Breast epithelium (tissue), 4 donors: ENCODE measurements around the gene MACO1. TPM values are rescaled to one million over a fixed set of nuclear protein-coding genes. Genes with fewer than 3 reads are reported as not detected.

ENCODE experiments used
- DNase-seq, 2 donors: peaks; one replicate each; pipeline ENCODE4 v3.0.0-alpha.2; 2019; ENCODE audit warnings: low spot score in 2 of 2
- H3K27ac ChIP-seq, 2 donors: fragments of 200-600 bp; sonication (generic) in 1 of 2; one replicate each; pipeline ENCODE4 v1.5.1; 2016 to 2019; ENCODE audit warnings: mild to moderate bottlenecking in 1 of 2
- H3K27me3 ChIP-seq, 2 donors: fragments of 200-600 bp; sonication (generic) in 1 of 2; one replicate each; pipeline versions ENCODE4 v1.5.1 to v1.6.0; 2017 to 2019; ENCODE audit warnings: control low read depth in 1 of 2, mild to moderate bottlenecking in 1 of 2
- H3K36me3 ChIP-seq: fragments of 200-600 bp; one replicate; pipeline ENCODE4 v1.5.1; 2019
- H3K4me1 ChIP-seq, 2 donors: fragments of 200-600 bp; sonication (generic); one replicate each; pipeline ENCODE4 v1.5.1; 2016 to 2019; ENCODE audit warnings: control low read depth in 1 of 2
- H3K4me3 ChIP-seq, 3 donors: fragments of 200-600 bp; sonication (generic); 1 replicate in 2 of 3; 2 replicates in 1 of 3; pipeline ENCODE4 v1.5.1; 2016 to 2019; ENCODE audit warnings: mild to moderate bottlenecking in 3 of 3, moderate library complexity in 2 of 3
- H3K9me3 ChIP-seq, 2 donors: fragments of 200-600 bp; sonication (generic) in 1 of 2; one replicate each; pipeline ENCODE4 v1.5.1; 2016 to 2019; ENCODE audit warnings: control low read depth in 1 of 2
- POLR2A ChIP-seq: fragments of 450-650 bp; IDR thresholded peaks from one replicate; pipeline ENCODE4 v1.6.1; 2016; ENCODE audit warnings: antibody characterized with exemption, mild to moderate bottlenecking, moderate library complexity
- POLR2AphosphoS5 ChIP-seq, 3 donors: sonication (generic); formaldehyde crosslinking; IDR thresholded peaks; one replicate each; pipeline ENCODE4 v1.6.1; 2017; ENCODE audit warnings: antibody characterized with exemption in 3 of 3
- intact Hi-C: fragments of 100-400 bp; cut with DNase I; formaldehyde crosslinking; loops from one replicate; pipeline ENCODE4 v1.15.1; 2023; ENCODE audit warnings: low total_unique reads
- total RNA-seq, 3 donors: library from RNA; depleted of rRNA; stranded (reverse); fragments of >200 nt; gene quantifications; one replicate each; pipeline ENCODE4 v1.1.0, GENCODE V29; 2016
- TF ChIP-seq, protein P1 (sequence below), 3 donors: fragments of 450-650 bp; IDR thresholded peaks; one replicate each; pipeline ENCODE4 v1.5.1; 2016 to 2017; ENCODE audit warnings: antibody characterized with exemption in 3 of 3, mild to moderate bottlenecking in 3 of 3, moderate library complexity in 3 of 3

The MACO1 gene
- total RNA-seq, 3 donors from 2014 or later, result 15.0 to 24.0 (median 17.7) TPM

GRCh38 chr1:25530186-25531081, 99.7 kb downstream of the MACO1 start:
- no peaks in the 10 kb centered on the region for H3K27me3 ChIP-seq
- no peak overlapping the region for H3K4me3 ChIP-seq
- H3K4me1 ChIP-seq, result no peaks in the 10 kb centered on the region
- TF ChIP-seq, protein P1, sequence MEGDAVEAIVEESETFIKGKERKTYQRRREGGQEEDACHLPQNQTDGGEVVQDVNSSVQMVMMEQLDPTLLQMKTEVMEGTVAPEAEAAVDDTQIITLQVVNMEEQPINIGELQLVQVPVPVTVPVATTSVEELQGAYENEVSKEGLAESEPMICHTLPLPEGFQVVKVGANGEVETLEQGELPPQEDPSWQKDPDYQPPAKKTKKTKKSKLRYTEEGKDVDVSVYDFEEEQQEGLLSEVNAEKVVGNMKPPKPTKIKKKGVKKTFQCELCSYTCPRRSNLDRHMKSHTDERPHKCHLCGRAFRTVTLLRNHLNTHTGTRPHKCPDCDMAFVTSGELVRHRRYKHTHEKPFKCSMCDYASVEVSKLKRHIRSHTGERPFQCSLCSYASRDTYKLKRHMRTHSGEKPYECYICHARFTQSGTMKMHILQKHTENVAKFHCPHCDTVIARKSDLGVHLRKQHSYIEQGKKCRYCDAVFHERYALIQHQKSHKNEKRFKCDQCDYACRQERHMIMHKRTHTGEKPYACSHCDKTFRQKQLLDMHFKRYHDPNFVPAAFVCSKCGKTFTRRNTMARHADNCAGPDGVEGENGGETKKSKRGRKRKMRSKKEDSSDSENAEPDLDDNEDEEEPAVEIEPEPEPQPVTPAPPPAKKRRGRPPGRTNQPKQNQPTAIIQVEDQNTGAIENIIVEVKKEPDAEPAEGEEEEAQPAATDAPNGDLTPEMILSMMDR (IDR thresholded peaks at IDR 0.05), result no peak
- TF ChIP-seq POLR2A (no peak), POLR2AphosphoS5 (IDR thresholded peaks at IDR 0.05) (no peak)
- H3K27ac ChIP-seq, result no peak overlapping the region
- DNase-seq, result no peak
- H3K9me3 ChIP-seq, result peaks cover 0 to 1% of the 10 kb centered on the region in 2 donors
- intact Hi-C loops, result no loop called here
- H3K36me3 ChIP-seq, result no peaks in the 10 kb centered on the region

DNA sequence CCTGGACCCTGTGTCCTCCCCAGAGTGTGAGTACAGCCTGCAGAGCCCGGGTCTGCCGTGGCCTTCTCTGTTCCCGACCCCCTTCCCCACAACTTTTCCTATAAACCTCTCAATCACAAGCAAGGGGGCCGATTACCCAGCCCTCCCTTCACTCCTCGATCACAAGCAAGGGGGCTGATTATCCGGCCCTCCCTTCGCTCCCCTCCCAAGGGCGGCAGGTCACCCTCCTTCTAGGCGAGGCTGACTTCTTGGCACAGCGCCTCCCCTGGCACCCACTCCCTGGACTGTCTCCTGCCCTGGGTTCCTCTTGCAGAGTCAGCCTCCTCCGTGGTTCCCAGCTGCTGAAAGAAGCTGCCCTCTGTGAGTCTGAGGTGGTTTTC, 100.4 kb downstream of the MACO1 start:
- Histone ChIP-seq H3K4me3 (no peak overlapping the region), H3K27me3 (no peaks in the 10 kb centered on the region), H3K4me1 (no peaks in the 10 kb centered on the region), H3K9me3 (no peaks in the 10 kb centered on the region), H3K27ac (no peak overlapping the region), H3K36me3 (no peaks in the 10 kb centered on the region)
- TF ChIP-seq, protein P1 (IDR thresholded peaks at IDR 0.05), result no peak
- TF ChIP-seq POLR2A, result no peak
- TF ChIP-seq POLR2AphosphoS5 (IDR thresholded peaks at IDR 0.05), result no peak
- intact Hi-C loops, result no loop called here
- DNase-seq, result no peak

DNA sequence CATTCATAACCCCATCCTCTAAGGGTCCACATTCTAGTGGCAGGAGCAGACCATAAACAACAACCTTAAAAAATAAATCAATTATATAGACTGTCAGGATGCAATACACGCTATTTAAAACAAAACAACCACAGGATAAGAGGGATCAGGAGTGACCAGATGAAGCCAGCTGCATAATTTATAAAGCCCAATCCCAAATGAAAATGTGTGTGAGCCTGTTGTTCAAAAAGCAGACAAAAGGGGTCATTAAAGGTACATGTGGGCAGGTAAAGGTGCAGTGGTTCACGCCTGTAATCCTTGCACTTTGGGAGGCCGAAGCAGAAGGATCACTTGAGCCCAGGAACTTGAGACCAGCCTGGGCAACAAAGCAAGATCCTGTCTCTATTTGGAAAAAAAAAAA, 102.3 kb downstream of the MACO1 start:
- Histone ChIP-seq H3K27me3 (no peaks in the 10 kb centered on the region), H3K4me1 (no peaks in the 10 kb centered on the region), H3K27ac (no peak overlapping the region), H3K36me3 (no peaks in the 10 kb centered on the region), H3K9me3 (no peaks in the 10 kb centered on the region), H3K4me3 (no peak overlapping the region)
- TF ChIP-seq POLR2AphosphoS5 (IDR thresholded peaks at IDR 0.05) (no peak), POLR2A (no peak)
- TF ChIP-seq, protein P1 (IDR thresholded peaks at IDR 0.05), result no peak
- DNase-seq, result no peak
- intact Hi-C loops, result no loop called here

- no peak overlapping the region for H3K27ac ChIP-seq
- intact Hi-C loops, result no loop called here
- H3K27me3 ChIP-seq, result no peaks in the 10 kb centered on the region
- H3K4me1 ChIP-seq, result no peaks in the 10 kb centered on the region
- no peaks in the 10 kb centered on the region for H3K9me3 ChIP-seq
- no peaks in the 10 kb centered on the region for H3K36me3 ChIP-seq
- no peak for TF ChIP-seq POLR2AphosphoS5 (IDR thresholded peaks at IDR 0.05)
- no peak for TF ChIP-seq POLR2A
- TF ChIP-seq, protein P1 (IDR thresholded peaks at IDR 0.05), result no peak
- DNase-seq, result no peak
- H3K4me3 ChIP-seq, result no peak overlapping the region
These were observed 103.2 kb downstream of the MACO1 start for GRCh38 chr1:25533775-25534409.

- Histone ChIP-seq H3K4me1 (no peaks in the 10 kb centered on the region), H3K27ac (no peak overlapping the region), H3K9me3 (no peaks in the 10 kb centered on the region), H3K36me3 (no peaks in the 10 kb centered on the region), H3K4me3 (no peak overlapping the region), H3K27me3 (no peaks in the 10 kb centered on the region)
- intact Hi-C loops, result no loop called here
- TF ChIP-seq POLR2A (no peak), POLR2AphosphoS5 (IDR thresholded peaks at IDR 0.05) (no peak)
- TF ChIP-seq, protein P1 (IDR thresholded peaks at IDR 0.05), result no peak
- no peak for DNase-seq
These were observed 103.7 kb downstream of the MACO1 start for GRCh38 chr1:25534410-25534788.
